ENCODE results near the gene AFAP1.

AFAP1 gene

DNA sequence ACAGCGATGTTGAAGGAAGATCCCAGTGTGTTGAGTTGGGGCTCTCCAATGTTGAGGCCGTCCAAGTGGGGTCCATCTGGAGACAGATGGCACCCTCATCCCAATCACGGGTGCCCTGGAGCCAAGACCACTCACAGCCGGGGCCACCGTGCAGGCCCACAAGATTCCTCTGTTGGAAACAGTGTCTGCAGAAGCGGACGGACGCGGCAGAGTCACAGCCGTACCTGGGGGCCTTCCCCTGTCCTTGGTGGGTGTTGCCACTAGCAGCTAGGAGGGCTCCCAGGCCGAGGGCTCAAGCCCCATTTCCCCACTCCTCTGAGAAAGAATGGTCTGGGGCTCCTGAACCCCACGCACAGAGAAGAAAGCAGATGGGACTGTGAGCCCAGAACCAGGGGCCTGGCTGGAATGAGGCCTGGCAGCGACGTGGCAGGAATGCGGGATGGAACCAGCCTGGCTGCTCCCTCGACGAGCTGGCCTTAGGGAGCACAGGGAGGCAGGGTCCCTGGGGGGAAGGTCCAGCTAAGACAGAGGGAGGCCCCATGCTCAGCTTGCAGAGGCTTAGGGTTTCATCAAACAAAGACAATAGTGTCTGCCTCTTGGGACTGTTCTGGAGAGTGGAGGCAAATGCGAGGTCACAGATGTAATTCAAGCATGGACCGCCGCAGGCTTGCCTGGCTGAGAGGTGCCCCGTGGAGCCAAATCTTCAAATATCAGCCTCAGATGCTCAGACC, 228.9 kb downstream of the AFAP1 start:
- Histone ChIP-seq H3K4me3 (ENCODE audit: low read depth, low read length) (no peak overlapping the region), H3K36me3 (ENCODE audit: control insufficient read depth in 2 of 2, insufficient read depth in 1 of 2, low read length in 2 of 2) (no peaks in the 10 kb centered on the region), H3K9me3 (ENCODE audit: control insufficient read depth, insufficient read depth, low read depth, low read length) (no peaks in the 10 kb centered on the region), H3K27ac (ENCODE audit: extremely low read depth, low read depth, low read length) (no peak overlapping the region), H3K4me1 (ENCODE audit: control insufficient read depth, insufficient read depth, low read length) (no peaks in the 10 kb centered on the region)
- POLR2A ChIA-PET, result no interaction called here
- no peak for TF ChIP-seq ZNF23 (tag by site-specific recombination; IDR thresholded peaks at IDR 0.05; ENCODE audit: borderline replicate concordance)
- TF ChIP-seq, protein P1, sequence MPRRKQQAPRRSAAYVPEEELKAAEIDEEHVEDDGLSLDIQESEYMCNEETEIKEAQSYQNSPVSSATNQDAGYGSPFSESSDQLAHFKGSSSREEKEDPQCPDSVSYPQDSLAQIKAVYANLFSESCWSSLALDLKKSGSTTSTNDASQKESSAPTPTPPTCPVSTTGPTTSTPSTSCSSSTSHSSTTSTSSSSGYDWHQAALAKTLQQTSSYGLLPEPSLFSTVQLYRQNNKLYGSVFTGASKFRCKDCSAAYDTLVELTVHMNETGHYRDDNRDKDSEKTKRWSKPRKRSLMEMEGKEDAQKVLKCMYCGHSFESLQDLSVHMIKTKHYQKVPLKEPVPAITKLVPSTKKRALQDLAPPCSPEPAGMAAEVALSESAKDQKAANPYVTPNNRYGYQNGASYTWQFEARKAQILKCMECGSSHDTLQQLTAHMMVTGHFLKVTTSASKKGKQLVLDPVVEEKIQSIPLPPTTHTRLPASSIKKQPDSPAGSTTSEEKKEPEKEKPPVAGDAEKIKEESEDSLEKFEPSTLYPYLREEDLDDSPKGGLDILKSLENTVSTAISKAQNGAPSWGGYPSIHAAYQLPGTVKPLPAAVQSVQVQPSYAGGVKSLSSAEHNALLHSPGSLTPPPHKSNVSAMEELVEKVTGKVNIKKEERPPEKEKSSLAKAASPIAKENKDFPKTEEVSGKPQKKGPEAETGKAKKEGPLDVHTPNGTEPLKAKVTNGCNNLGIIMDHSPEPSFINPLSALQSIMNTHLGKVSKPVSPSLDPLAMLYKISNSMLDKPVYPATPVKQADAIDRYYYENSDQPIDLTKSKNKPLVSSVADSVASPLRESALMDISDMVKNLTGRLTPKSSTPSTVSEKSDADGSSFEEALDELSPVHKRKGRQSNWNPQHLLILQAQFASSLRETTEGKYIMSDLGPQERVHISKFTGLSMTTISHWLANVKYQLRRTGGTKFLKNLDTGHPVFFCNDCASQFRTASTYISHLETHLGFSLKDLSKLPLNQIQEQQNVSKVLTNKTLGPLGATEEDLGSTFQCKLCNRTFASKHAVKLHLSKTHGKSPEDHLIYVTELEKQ (tag by site-specific recombination; IDR thresholded peaks at IDR 0.05; ENCODE audit: borderline replicate concordance), result no peak
- TF ChIP-seq ZNF121 (tag by site-specific recombination; IDR thresholded peaks at IDR 0.05), result no peak
- CTCF ChIA-PET, result no interaction called here

DNA sequence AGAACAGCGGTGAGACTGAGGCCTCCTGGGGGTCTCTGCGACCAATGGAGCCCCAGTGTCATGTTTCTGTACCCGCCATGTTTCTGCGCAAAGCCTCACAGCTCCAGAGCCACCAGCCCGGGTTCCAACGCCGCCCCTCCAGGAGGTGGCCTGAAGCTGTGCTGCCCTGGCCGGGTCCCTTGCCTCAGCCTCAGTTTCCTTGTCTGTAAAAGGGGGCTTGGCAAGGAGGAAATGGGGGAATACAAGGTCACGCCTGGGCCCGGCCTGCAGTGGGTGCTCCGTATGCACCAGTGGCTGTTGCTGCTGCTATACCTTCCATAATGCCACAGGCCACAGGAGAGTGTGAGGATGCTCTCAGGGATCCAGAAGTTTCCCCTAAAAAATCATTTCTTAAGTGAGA, 229.5 kb downstream of the AFAP1 start:
- Histone ChIP-seq H3K27ac (ENCODE audit: extremely low read depth, low read depth, low read length) (no peak overlapping the region), H3K9me3 (ENCODE audit: control insufficient read depth, insufficient read depth, low read depth, low read length) (no peaks in the 10 kb centered on the region), H3K4me1 (ENCODE audit: control insufficient read depth, insufficient read depth, low read length) (no peaks in the 10 kb centered on the region), H3K36me3 (ENCODE audit: control insufficient read depth in 2 of 2, insufficient read depth in 1 of 2, low read length in 2 of 2) (no peaks in the 10 kb centered on the region), H3K4me3 (ENCODE audit: low read depth, low read length) (no peak overlapping the region)
- TF ChIP-seq ZNF571 (tag by site-specific recombination; IDR thresholded peaks at IDR 0.05), result no peak
- TF ChIP-seq ZNF626 (tag by site-specific recombination; IDR thresholded peaks at IDR 0.05), result no peak
- ChIA-PET CTCF (interaction anchor here (0.6 kb wide), 1 partner anchor 149 kb away, joined by 3 read pairs; no protein-coding TSS in a partner anchor), POLR2A (no interaction called here)

DNA sequence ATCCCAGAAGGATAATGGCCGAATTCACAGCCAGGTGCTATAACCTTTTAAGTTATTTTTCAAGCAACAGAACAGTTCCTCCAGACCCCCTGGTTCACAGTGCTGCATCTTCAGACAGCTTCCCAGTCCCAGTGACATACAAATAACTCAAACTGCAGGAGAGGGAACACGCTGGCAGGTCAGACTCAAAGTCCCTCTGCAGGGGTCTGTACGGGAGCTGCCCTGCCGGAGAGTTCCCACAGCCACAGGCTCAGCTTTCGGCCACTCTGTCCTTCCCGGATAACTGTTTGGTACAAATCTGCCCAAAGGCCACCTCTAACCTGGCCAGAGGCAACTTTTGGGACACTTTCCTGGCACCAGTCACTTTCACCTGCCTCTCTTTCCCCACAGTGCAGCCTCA, 230.2 kb downstream of the AFAP1 start:
- Histone ChIP-seq H3K27ac (ENCODE audit: extremely low read depth, low read depth, low read length) (no peak overlapping the region), H3K4me1 (ENCODE audit: control insufficient read depth, insufficient read depth, low read length) (no peaks in the 10 kb centered on the region), H3K9me3 (ENCODE audit: control insufficient read depth, insufficient read depth, low read depth, low read length) (no peaks in the 10 kb centered on the region), H3K4me3 (ENCODE audit: low read depth, low read length) (no peak overlapping the region), H3K36me3 (ENCODE audit: control insufficient read depth in 2 of 2, insufficient read depth in 1 of 2, low read length in 2 of 2) (no peaks in the 10 kb centered on the region)
- TF ChIP-seq, protein P2, sequence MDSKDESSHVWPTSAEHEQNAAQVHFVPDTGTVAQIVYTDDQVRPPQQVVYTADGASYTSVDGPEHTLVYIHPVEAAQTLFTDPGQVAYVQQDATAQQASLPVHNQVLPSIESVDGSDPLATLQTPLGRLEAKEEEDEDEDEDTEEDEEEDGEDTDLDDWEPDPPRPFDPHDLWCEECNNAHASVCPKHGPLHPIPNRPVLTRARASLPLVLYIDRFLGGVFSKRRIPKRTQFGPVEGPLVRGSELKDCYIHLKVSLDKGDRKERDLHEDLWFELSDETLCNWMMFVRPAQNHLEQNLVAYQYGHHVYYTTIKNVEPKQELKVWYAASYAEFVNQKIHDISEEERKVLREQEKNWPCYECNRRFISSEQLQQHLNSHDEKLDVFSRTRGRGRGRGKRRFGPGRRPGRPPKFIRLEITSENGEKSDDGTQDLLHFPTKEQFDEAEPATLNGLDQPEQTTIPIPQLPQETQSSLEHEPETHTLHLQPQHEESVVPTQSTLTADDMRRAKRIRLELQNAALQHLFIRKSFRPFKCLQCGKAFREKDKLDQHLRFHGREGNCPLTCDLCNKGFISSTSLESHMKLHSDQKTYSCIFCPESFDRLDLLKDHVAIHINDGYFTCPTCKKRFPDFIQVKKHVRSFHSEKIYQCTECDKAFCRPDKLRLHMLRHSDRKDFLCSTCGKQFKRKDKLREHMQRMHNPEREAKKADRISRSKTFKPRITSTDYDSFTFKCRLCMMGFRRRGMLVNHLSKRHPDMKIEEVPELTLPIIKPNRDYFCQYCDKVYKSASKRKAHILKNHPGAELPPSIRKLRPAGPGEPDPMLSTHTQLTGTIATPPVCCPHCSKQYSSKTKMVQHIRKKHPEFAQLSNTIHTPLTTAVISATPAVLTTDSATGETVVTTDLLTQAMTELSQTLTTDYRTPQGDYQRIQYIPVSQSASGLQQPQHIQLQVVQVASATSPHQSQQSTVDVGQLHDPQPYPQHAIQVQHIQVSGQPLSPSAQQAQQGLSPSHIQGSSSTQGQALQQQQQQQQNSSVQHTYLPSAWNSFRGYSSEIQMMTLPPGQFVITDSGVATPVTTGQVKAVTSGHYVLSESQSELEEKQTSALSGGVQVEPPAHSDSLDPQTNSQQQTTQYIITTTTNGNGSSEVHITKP (tag by site-specific recombination; IDR thresholded peaks at IDR 0.05), result no peak
- TF ChIP-seq KLF10 (tag by site-specific recombination; IDR thresholded peaks at IDR 0.05) (no peak), ZNF670 (tag by site-specific recombination; IDR thresholded peaks at IDR 0.05; ENCODE audit: low read depth) (no peak), ZNF610 (tag by site-specific recombination; IDR thresholded peaks at IDR 0.05; ENCODE audit: borderline replicate concordance) (no peak), ZNF354C (tag by site-specific recombination; IDR thresholded peaks at IDR 0.05; ENCODE audit: borderline replicate concordance, low read depth) (no peak), ZNF707 (tag by site-specific recombination; IDR thresholded peaks at IDR 0.05) (no peak), ZNF843 (tag by site-specific recombination; IDR thresholded peaks at IDR 0.05) (no peak), ZNF37A (tag by site-specific recombination; IDR thresholded peaks at IDR 0.05) (no peak), ZNF211 (tag by site-specific recombination; IDR thresholded peaks at IDR 0.05; ENCODE audit: low read depth) (no peak)
- TF ChIP-seq, protein P3, sequence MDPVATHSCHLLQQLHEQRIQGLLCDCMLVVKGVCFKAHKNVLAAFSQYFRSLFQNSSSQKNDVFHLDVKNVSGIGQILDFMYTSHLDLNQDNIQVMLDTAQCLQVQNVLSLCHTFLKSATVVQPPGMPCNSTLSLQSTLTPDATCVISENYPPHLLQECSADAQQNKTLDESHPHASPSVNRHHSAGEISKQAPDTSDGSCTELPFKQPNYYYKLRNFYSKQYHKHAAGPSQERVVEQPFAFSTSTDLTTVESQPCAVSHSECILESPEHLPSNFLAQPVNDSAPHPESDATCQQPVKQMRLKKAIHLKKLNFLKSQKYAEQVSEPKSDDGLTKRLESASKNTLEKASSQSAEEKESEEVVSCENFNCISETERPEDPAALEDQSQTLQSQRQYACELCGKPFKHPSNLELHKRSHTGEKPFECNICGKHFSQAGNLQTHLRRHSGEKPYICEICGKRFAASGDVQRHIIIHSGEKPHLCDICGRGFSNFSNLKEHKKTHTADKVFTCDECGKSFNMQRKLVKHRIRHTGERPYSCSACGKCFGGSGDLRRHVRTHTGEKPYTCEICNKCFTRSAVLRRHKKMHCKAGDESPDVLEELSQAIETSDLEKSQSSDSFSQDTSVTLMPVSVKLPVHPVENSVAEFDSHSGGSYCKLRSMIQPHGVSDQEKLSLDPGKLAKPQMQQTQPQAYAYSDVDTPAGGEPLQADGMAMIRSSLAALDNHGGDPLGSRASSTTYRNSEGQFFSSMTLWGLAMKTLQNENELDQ (tag by site-specific recombination; IDR thresholded peaks at IDR 0.05; ENCODE audit: low read depth), result no peak
- POLR2A ChIA-PET, result no interaction called here
- CTCF ChIA-PET, result interaction anchor here (0.6 kb wide), 1 partner anchor 148 kb away, joined by 3 read pairs; no protein-coding TSS in a partner anchor
